Umbilical cord (tissue), 2 donors: ENCODE measurements around the gene SLC5A8. TPM values are rescaled to one million over a fixed set of nuclear protein-coding genes. Genes with fewer than 3 reads are reported as not detected.

ENCODE experiments used
- DNase-seq: peaks from one replicate; pipeline ENCODE4 v3.0.0-alpha.2; 2015; ENCODE audit warnings: low spot score
- total RNA-seq: library from RNA; depleted of rRNA; stranded (reverse); fragments of >200 nt; gene quantifications from one replicate; pipeline ENCODE4 v1.2.3, GENCODE V29; 2014; ENCODE audit warnings: low replicate concordance; ENCODE audit not compliant: insufficient read depth

Gene SLC5A8
- 1.7 TPM for total RNA-seq

GRCh38 chr12:101209319-101210302, at the start of gene SLC5A8:
TSS of gene SLC5A8 (minus strand) at chr12:101210238. CDS start at chr12:101209848, 390 bp downstream.
- DNase-seq, result no peak

GRCh38 chr12:101257357-101257756, 47.3 kb upstream of the SLC5A8 start:
- DNase-seq, result no peak

GRCh38 chr12:101256266-101256665, 46.2 kb upstream of the SLC5A8 start:
- no peak for DNase-seq

GRCh38 chr12:101243616-101244015, 33.6 kb upstream of the SLC5A8 start:
- no peak for DNase-seq

GRCh38 chr12:101243074-101243473, 33.0 kb upstream of the SLC5A8 start:
- no peak for DNase-seq

DNA sequence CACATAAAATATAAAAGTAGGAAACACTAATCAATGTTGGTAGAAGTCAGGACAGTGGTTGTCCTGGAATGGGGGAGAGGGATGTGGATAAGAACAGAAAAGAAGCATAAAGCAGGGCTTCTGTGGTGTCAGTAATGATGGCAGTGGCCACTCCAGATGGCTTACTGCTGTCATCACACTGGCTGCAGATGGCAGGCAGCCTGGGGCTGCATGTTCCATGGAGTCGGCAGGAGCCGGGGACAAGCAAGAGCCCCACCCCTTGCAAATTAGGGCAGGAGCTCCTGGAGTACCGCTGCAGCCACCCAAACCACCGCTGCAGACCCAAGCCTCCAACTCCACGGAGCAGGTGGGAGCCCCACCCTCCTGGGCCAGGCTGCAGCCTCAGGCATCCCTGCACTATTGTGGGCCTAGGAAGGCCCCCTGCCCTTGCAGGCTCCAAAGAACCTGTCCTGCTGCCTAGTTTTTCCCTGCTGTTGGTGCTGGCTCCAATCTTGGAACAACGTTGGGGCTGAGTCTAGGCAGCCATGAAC, 28.8 kb upstream of the SLC5A8 start:
- no peak for DNase-seq

GRCh38 chr12:101238306-101238705, 28.3 kb upstream of the SLC5A8 start:
- no peak for DNase-seq

- DNase-seq, result no peak
Measured at GRCh38 chr12:101235686-101236085, 25.6 kb upstream of the SLC5A8 start.

- DNase-seq, result no peak
Measured at GRCh38 chr12:101231636-101232035, 21.6 kb upstream of the SLC5A8 start.

- peak; percentile 39 for DNase-seq
Measured at GRCh38 chr12:101230547-101230946, 20.5 kb upstream of the SLC5A8 start.

GRCh38 chr12:101229841-101230241, 19.8 kb upstream of the SLC5A8 start:
- no peak for DNase-seq

DNA sequence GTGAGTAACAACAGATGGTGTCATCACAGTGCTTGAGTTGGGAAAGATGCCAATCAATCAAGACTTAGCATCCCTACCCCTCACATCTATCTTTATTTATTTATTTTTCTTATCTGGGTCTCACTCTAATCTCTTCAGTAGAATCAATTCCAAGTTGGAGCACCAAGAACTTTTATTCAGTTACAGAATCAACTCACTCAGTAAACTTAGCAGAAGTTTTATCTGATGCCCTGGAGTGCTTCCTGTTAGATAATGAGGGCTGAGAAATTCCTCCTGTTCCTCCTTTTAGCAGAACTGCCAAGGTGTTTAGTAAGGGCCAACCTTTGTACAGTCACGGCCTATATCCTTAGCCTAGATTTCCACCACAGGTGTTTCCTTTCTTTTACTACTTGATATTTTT, 11.3 kb upstream of the SLC5A8 start:
- DNase-seq, result no peak

GRCh38 chr12:101216810-101217209, 6.8 kb upstream of the SLC5A8 start:
- no peak for DNase-seq

GRCh38 chr12:101207086-101207780, 2.8 kb downstream of the SLC5A8 start:
- DNase-seq, result peak; percentile 10

- DNase-seq, result no peak
Measured at GRCh38 chr12:101204602-101205304, 5.3 kb downstream of the SLC5A8 start.

GRCh38 chr12:101200824-101201223, 9.2 kb downstream of the SLC5A8 start:
- DNase-seq, result no peak

DNA sequence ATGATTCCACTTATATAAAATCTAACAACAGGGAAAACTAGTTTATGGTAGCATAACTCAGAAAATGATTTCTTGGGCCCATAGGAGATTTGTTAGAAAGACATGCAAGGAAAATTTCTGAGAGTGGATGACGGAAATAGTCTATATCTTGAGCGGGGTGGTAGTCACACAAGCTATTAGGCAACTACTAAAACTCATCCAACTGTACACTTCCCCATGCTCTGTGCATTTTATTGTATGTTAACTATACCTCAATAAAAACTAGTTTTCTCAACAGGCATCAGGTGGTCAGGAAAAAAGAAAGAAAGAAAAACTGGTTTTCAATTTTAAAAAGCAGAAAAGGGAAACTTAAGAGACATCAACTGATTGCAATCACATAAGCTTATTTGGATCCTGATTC, 9.9 kb downstream of the SLC5A8 start:
- no peak for DNase-seq

DNA sequence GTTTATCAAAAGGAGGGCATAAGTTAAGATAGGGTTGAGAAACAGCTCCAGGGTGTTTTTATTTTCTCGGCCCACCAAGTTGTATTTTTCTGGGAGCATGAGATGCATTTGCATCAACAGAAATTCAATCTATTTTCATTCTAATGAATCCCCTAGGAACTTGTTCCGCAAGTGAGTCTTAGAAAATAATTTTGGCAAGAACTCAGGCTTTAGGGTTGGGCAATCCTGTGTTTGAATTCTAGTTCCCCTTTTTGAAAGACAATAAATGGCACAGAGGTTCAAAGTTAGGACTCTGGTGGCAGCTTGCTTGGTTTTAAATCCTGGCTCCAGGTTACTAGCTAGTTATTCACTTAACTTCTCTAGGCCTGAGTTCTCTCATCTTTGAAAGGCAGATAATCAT, 23.7 kb downstream of the SLC5A8 start:
- no peak for DNase-seq

DNA sequence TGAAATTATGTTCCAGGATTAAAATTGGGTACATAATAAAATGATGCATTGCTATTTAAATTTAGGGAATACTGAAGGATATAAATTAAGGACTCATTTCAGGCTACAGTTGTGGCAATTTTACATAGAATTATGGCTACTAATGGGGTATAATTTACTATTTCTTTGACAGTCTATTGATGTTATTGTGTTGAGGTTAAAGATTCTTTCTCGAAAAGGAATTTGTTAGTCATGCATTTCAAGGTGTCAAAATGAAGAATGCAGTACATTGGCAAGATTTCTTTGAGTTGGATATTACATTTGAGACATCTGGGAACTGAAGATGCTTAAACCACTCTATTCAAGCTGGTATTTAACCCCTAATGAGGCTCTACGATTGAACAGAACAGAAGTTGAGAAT, 28.3 kb downstream of the SLC5A8 start:
- no peak for DNase-seq

GRCh38 chr12:101174541-101174940, 35.5 kb downstream of the SLC5A8 start:
- DNase-seq, result peak; percentile 14

DNA sequence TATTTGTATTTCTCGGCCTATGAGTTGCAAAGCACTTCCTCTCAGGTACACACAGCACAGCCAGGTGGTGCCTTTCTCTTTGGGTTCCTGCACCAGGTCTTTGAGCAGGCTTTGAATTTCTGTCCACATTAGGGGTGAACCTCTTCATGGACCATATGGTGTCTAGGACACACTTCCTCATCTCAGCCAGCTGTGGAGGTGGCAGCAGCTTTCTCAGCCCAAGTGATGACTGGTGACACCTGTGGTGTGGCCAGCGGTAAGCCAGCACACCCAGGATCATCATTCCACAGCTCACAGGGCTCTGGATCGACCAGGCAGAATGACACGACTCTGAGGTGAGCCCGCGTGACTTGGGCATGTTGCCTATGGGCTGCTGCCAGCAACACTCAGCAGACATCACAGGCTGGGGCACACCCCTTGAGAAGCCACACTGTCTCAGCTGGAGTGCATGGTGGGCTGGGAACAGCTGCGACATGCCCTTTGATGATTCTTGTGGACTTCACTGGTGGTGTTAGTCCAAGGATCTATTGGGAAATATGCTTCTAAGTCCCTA, 36.8 kb downstream of the SLC5A8 start:
- no peak for DNase-seq
